Gastrocnemius medialis (tissue), 4 donors: Measurements from ENCODE around the gene CHST11. TPM values are rescaled to one million over a fixed set of nuclear protein-coding genes. Genes with fewer than 3 reads are reported as not detected.

ENCODE experiments used
- ATAC-seq, 2 donors: fragments of 150-250 bp; one replicate each; pipeline ENCODE4 v1.9.1; 2016
- DNase-seq, 2 donors: peaks; one replicate each; pipeline ENCODE4 v3.0.0-alpha.2; 2019
- H3K27ac ChIP-seq, 4 donors: fragments of 200-600 bp; sonication (generic); 1 replicate in 1 of 4; 2 replicates in 3 of 4; pipeline ENCODE4 v1.5.1; 2016 to 2018; ENCODE audit warnings: mild to moderate bottlenecking in 2 of 4, moderate library complexity in 1 of 4
- H3K27me3 ChIP-seq, 3 donors: fragments of 200-600 bp; sonication (generic) in 2 of 3; 1 replicate in 1 of 3; 2 replicates in 2 of 3; pipeline versions ENCODE4 v1.5.1 to v1.6.0; 2016 to 2019; ENCODE audit warnings: mild to moderate bottlenecking in 1 of 3, moderate library complexity in 1 of 3
- H3K36me3 ChIP-seq, 2 donors: fragments of 200-600 bp; sonication (generic) in 1 of 2; one replicate each; pipeline ENCODE4 v1.5.1; 2017 to 2018
- H3K4me1 ChIP-seq, 2 donors: fragments of 200-600 bp; sonication (generic) in 1 of 2; one replicate each; pipeline ENCODE4 v1.5.1; 2016 to 2017; ENCODE audit warnings: mild to moderate bottlenecking in 2 of 2
- H3K4me3 ChIP-seq, 4 donors: fragments of 200-600 bp; sonication (generic) in 3 of 4; 1 replicate in 1 of 4; 2 replicates in 3 of 4; pipeline ENCODE4 v1.5.1; 2016 to 2019; ENCODE audit warnings: mild to moderate bottlenecking in 2 of 4
- H3K9me3 ChIP-seq, 3 donors: fragments of 200-600 bp; sonication (generic) in 2 of 3; 1 replicate in 1 of 3; 2 replicates in 2 of 3; pipeline ENCODE4 v1.5.1; 2016 to 2019
- POLR2A ChIP-seq, 2 donors: fragments of 450-650 bp; IDR thresholded peaks; one replicate each; pipeline ENCODE4 v1.6.1; 2017; ENCODE audit warnings: antibody characterized with exemption in 2 of 2, mild to moderate bottlenecking in 2 of 2, moderate library complexity in 2 of 2
- in situ Hi-C, 4 donors: fragments of 200-750 bp; cut with MboI; loops; one replicate each; pipeline versions ENCODE4 v1.15.0 to v1.8.0; 2017; ENCODE audit warnings: low sequenced_read_pairs in 4 of 4
- intact Hi-C: fragments of 100-400 bp; cut with DNase I; formaldehyde crosslinking; loops from one replicate; pipeline ENCODE4 v1.15.1; 2023; ENCODE audit warnings: low total_unique reads
- total RNA-seq, 4 donors: library from RNA; depleted of rRNA; stranded (reverse); fragments of >200 nt; gene quantifications; one replicate each; pipeline versions ENCODE4 v1.1.0 to v1.2.3, GENCODE V29; 2016
- TF ChIP-seq, protein P1 (sequence below), 5 experiments: fragments of 450-650 bp in 3 of 5; fragments of 200-600 bp in 2 of 5; sonication (generic) in 2 of 5; IDR thresholded peaks in 4 of 5; conservative IDR thresholded peaks in 1 of 5; 1 replicate in 4 of 5; 2 replicates in 1 of 5; pipeline ENCODE4 v1.5.1; 2016 to 2019; ENCODE audit warnings: antibody characterized with exemption in 5 of 5, mild to moderate bottlenecking in 3 of 5, moderate library complexity in 3 of 5

The CHST11 gene
- total RNA-seq, 4 donors from 2014 or later, result 0.17 to 2.1 (median 1.4) TPM

DNA sequence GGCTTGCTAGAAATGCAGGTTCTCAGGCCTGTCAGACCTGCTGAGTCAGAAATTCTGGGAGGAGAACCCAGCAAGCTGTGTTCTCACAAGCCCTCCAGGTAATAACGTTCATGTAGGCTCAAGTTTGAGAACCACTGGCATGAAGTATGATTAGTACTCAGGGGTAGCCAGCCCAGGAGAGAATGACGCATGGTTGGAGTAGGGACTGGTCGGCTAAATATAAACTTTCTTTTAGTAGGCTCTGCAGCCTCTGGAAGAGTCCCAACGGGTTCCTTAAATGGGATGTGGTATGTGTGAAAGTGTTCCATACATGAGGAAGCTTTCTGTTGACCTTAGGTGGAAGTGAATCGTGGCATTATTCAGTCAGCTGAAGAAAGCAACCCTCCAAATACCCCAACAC lies 292.0 kb downstream of the CHST11 start:
- in situ Hi-C loops, result no loop called here
- Histone ChIP-seq H3K36me3 (no peaks in the 10 kb centered on the region), H3K27ac (no peak overlapping the region), H3K9me3 (no peaks in the 10 kb centered on the region), H3K27me3 (no peaks in the 10 kb centered on the region), H3K4me3 (no peak overlapping the region), H3K4me1 (peaks cover 0 to 4% of the 10 kb centered on the region in 2 donors)
- no peak for TF ChIP-seq POLR2A (IDR thresholded peaks at IDR 0.05)
- TF ChIP-seq, protein P1, sequence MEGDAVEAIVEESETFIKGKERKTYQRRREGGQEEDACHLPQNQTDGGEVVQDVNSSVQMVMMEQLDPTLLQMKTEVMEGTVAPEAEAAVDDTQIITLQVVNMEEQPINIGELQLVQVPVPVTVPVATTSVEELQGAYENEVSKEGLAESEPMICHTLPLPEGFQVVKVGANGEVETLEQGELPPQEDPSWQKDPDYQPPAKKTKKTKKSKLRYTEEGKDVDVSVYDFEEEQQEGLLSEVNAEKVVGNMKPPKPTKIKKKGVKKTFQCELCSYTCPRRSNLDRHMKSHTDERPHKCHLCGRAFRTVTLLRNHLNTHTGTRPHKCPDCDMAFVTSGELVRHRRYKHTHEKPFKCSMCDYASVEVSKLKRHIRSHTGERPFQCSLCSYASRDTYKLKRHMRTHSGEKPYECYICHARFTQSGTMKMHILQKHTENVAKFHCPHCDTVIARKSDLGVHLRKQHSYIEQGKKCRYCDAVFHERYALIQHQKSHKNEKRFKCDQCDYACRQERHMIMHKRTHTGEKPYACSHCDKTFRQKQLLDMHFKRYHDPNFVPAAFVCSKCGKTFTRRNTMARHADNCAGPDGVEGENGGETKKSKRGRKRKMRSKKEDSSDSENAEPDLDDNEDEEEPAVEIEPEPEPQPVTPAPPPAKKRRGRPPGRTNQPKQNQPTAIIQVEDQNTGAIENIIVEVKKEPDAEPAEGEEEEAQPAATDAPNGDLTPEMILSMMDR (IDR thresholded peaks at IDR 0.05 in 4 of 5, conservative IDR thresholded peaks at IDR 0.05 in 1 of 5), result no peak
- intact Hi-C loops, result no loop called here
- ATAC-seq (peak; percentile 62 to 84), DNase-seq (peak in 1 of 2 donors; percentile 31)

GRCh38 chr12:104749545-104749944 lies 292.8 kb downstream of the CHST11 start:
- in situ Hi-C loops, result no loop called here
- H3K4me3 ChIP-seq, result no peak overlapping the region
- no peaks in the 10 kb centered on the region for H3K27me3 ChIP-seq
- no peaks in the 10 kb centered on the region for H3K9me3 ChIP-seq
- intact Hi-C loops, result no loop called here
- no peaks in the 10 kb centered on the region for H3K36me3 ChIP-seq
- TF ChIP-seq, protein P1 (IDR thresholded peaks at IDR 0.05 in 4 of 5, conservative IDR thresholded peaks at IDR 0.05 in 1 of 5), result no peak
- no peak for TF ChIP-seq POLR2A (IDR thresholded peaks at IDR 0.05)
- no peak overlapping the region for H3K27ac ChIP-seq
- no peak for ATAC-seq
- no peak for DNase-seq
- peaks cover 0 to 4% of the 10 kb centered on the region in 2 donors for H3K4me1 ChIP-seq

GRCh38 chr12:104750061-104750460 lies 293.3 kb downstream of the CHST11 start:
- Histone ChIP-seq H3K27me3 (no peaks in the 10 kb centered on the region), H3K4me3 (no peak overlapping the region), H3K36me3 (no peaks in the 10 kb centered on the region), H3K27ac (no peak overlapping the region), H3K4me1 (peaks cover 0 to 4% of the 10 kb centered on the region in 2 donors), H3K9me3 (no peaks in the 10 kb centered on the region)
- intact Hi-C loops, result no loop called here
- DNase-seq (no peak), ATAC-seq (no peak)
- TF ChIP-seq POLR2A (IDR thresholded peaks at IDR 0.05), result no peak
- TF ChIP-seq, protein P1 (IDR thresholded peaks at IDR 0.05 in 4 of 5, conservative IDR thresholded peaks at IDR 0.05 in 1 of 5), result no peak
- in situ Hi-C loops, result no loop called here

GRCh38 chr12:104751120-104751519 lies 294.4 kb downstream of the CHST11 start:
- TF ChIP-seq, protein P1 (IDR thresholded peaks at IDR 0.05 in 4 of 5, conservative IDR thresholded peaks at IDR 0.05 in 1 of 5), result no peak
- TF ChIP-seq POLR2A (IDR thresholded peaks at IDR 0.05), result no peak
- H3K4me3 ChIP-seq, result no peak overlapping the region
- H3K27ac ChIP-seq, result no peak overlapping the region
- DNase-seq (no peak), ATAC-seq (no peak)
- no peaks in the 10 kb centered on the region for H3K27me3 ChIP-seq
- H3K36me3 ChIP-seq, result no peaks in the 10 kb centered on the region
- H3K4me1 ChIP-seq, result peaks cover 0 to 4% of the 10 kb centered on the region in 2 donors
- in situ Hi-C loops, result no loop called here
- intact Hi-C loops, result no loop called here
- no peaks in the 10 kb centered on the region for H3K9me3 ChIP-seq

- H3K27ac ChIP-seq, result no peak overlapping the region
Measured at GRCh38 chr12:104751594-104751993, 294.8 kb downstream of the CHST11 start.

More at GRCh38 chr12:104751594-104751993, 294.8 kb downstream of the CHST11 start:
- H3K9me3 ChIP-seq, result no peaks in the 10 kb centered on the region
- no peaks in the 10 kb centered on the region for H3K27me3 ChIP-seq
- H3K4me3 ChIP-seq, result no peak overlapping the region
- DNase-seq, result no peak
- TF ChIP-seq, protein P1 (IDR thresholded peaks at IDR 0.05 in 4 of 5, conservative IDR thresholded peaks at IDR 0.05 in 1 of 5), result no peak
- no peak for TF ChIP-seq POLR2A (IDR thresholded peaks at IDR 0.05)
- no peaks in the 10 kb centered on the region for H3K36me3 ChIP-seq
- H3K4me1 ChIP-seq, result peaks cover 0 to 4% of the 10 kb centered on the region in 2 donors
- no peak for ATAC-seq
- in situ Hi-C loops (no loop called here), intact Hi-C loops (no loop called here)
